ENCODE data around the gene TMEM225B. TPM values are rescaled to one million over a fixed set of nuclear protein-coding genes. Genes with fewer than 3 reads are reported as not detected.
"Not testable (repeated sequence)": the region's sequence is repeated elsewhere in the genome, so short reads cannot be mapped to it uniquely, and the experiment has no call there.

The TMEM225B gene
- total RNA-seq, 1 experiment from 2014 or later = 1.6 TPM

- H4K20me1 ChIP-seq (ENCODE audit: insufficient read depth, low read depth, low read length); H2AFZ ChIP-seq (ENCODE audit: low read length); H3K4me2 ChIP-seq (ENCODE audit: low read depth, low read length, poor library complexity, severe bottlenecking); H3K4me3 ChIP-seq (ENCODE audit: low read length); H3K27me3 ChIP-seq (ENCODE audit: low read length); H3K9me3 ChIP-seq (ENCODE audit: low read length); H3K27ac ChIP-seq (ENCODE audit: low read length); DNase-seq; H3K9ac ChIP-seq (ENCODE audit: low read length); H3K9me2 ChIP-seq (replicated peaks; ENCODE audit: insufficient read depth, low read length); H3K4me1 ChIP-seq (ENCODE audit: low read length): not testable (repeated sequence)
- H3K36me3 ChIP-seq (ENCODE audit: insufficient read depth, low read length) = peaks cover 69% of the 10 kb centered on the region
- H3K79me2 ChIP-seq (ENCODE audit: low read length) = peaks cover 23% of the 10 kb centered on the region
Measured at GRCh38 chr7:99568770-99569169, 29.3 kb upstream of the TMEM225B start.

- H3K4me3 ChIP-seq (ENCODE audit: low read length) = no peak overlapping the region
- peaks cover 9% of the 10 kb centered on the region for H3K4me1 ChIP-seq (ENCODE audit: low read length)
Measured at GRCh38 chr7:99571768-99572167, 26.3 kb upstream of the TMEM225B start.

GRCh38 chr7:99573257-99573656, 24.8 kb upstream of the TMEM225B start:
- Histone ChIP-seq H3K9me3 (ENCODE audit: low read length) (no peaks in the 10 kb centered on the region), H3K36me3 (ENCODE audit: insufficient read depth, low read length) (peaks cover 44% of the 10 kb centered on the region), H3K9ac (ENCODE audit: low read length) (no peak overlapping the region), H3K79me2 (ENCODE audit: low read length) (no peaks in the 10 kb centered on the region; the same call in 1 of the 2 replicates), H2AFZ (ENCODE audit: low read length) (no peak overlapping the region), H4K20me1 (ENCODE audit: insufficient read depth, low read depth, low read length) (peaks cover 5% of the 10 kb centered on the region; the same call in 1 of the 2 replicates), H3K4me1 (ENCODE audit: low read length) (peaks cover 24% of the 10 kb centered on the region), H3K27ac (ENCODE audit: low read length) (no peak overlapping the region), H3K9me2 (replicated peaks; ENCODE audit: insufficient read depth, low read length) (no peaks in the 10 kb centered on the region), H3K4me3 (ENCODE audit: low read length) (no peak overlapping the region), H3K4me2 (ENCODE audit: low read depth, low read length, poor library complexity, severe bottlenecking) (no peak overlapping the region), H3K27me3 (ENCODE audit: low read length) (no peaks in the 10 kb centered on the region)
- no peak for DNase-seq

More at GRCh38 chr7:99571768-99572167, 26.3 kb upstream of the TMEM225B start:
- H3K79me2 ChIP-seq (ENCODE audit: low read length) = no peaks in the 10 kb centered on the region; the same call in 1 of the 2 replicates
- H3K4me2 ChIP-seq (ENCODE audit: low read depth, low read length, poor library complexity, severe bottlenecking) = no peak overlapping the region
- H3K27ac ChIP-seq (ENCODE audit: low read length) = no peak overlapping the region
- H3K36me3 ChIP-seq (ENCODE audit: insufficient read depth, low read length) = peaks cover 44% of the 10 kb centered on the region
- no peak overlapping the region for H2AFZ ChIP-seq (ENCODE audit: low read length)
- no peak overlapping the region for H3K9ac ChIP-seq (ENCODE audit: low read length)
- H3K9me2 ChIP-seq (replicated peaks; ENCODE audit: insufficient read depth, low read length) = no peaks in the 10 kb centered on the region
- H3K27me3 ChIP-seq (ENCODE audit: low read length) = no peaks in the 10 kb centered on the region
- no peak for DNase-seq
- H4K20me1 ChIP-seq (ENCODE audit: insufficient read depth, low read depth, low read length) = peaks cover 5% of the 10 kb centered on the region; the same call in 1 of the 2 replicates
- no peaks in the 10 kb centered on the region for H3K9me3 ChIP-seq (ENCODE audit: low read length)

- no peak overlapping the region for H3K9ac ChIP-seq (ENCODE audit: low read length)
Measured at GRCh38 chr7:99576251-99576650, 21.8 kb upstream of the TMEM225B start.

GRCh38 chr7:99579281-99579955, 18.6 kb upstream of the TMEM225B start:
- Histone ChIP-seq H3K27ac (ENCODE audit: low read length) (no peak overlapping the region), H3K27me3 (ENCODE audit: low read length) (no peaks in the 10 kb centered on the region), H2AFZ (ENCODE audit: low read length) (no peak overlapping the region), H3K9me3 (ENCODE audit: low read length) (no peaks in the 10 kb centered on the region), H4K20me1 (ENCODE audit: insufficient read depth, low read depth, low read length) (no peaks in the 10 kb centered on the region), H3K36me3 (ENCODE audit: insufficient read depth, low read length) (no peaks in the 10 kb centered on the region), H3K9me2 (replicated peaks; ENCODE audit: insufficient read depth, low read length) (no peaks in the 10 kb centered on the region), H3K4me3 (ENCODE audit: low read length) (no peak overlapping the region), H3K9ac (ENCODE audit: low read length) (no peak overlapping the region), H3K4me2 (ENCODE audit: low read depth, low read length, poor library complexity, severe bottlenecking) (no peak overlapping the region), H3K79me2 (ENCODE audit: low read length) (no peaks in the 10 kb centered on the region), H3K4me1 (ENCODE audit: low read length) (peaks cover 24% of the 10 kb centered on the region)
- DNase-seq = no peak

More at GRCh38 chr7:99576251-99576650, 21.8 kb upstream of the TMEM225B start:
- Histone ChIP-seq H3K4me2 (ENCODE audit: low read depth, low read length, poor library complexity, severe bottlenecking) (no peak overlapping the region), H3K36me3 (ENCODE audit: insufficient read depth, low read length) (peaks cover 24% of the 10 kb centered on the region; the same call in 1 of the 2 replicates), H3K27ac (ENCODE audit: low read length) (no peak overlapping the region), H3K27me3 (ENCODE audit: low read length) (no peaks in the 10 kb centered on the region), H4K20me1 (ENCODE audit: insufficient read depth, low read depth, low read length) (peaks cover 5% of the 10 kb centered on the region; the same call in 1 of the 2 replicates), H3K4me3 (ENCODE audit: low read length) (no peak overlapping the region), H2AFZ (ENCODE audit: low read length) (no peak overlapping the region), H3K79me2 (ENCODE audit: low read length) (no peaks in the 10 kb centered on the region), H3K9me3 (ENCODE audit: low read length) (no peaks in the 10 kb centered on the region), H3K9me2 (replicated peaks; ENCODE audit: insufficient read depth, low read length) (no peaks in the 10 kb centered on the region), H3K4me1 (ENCODE audit: low read length) (peaks cover 24% of the 10 kb centered on the region)
- DNase-seq = no peak

- Histone ChIP-seq H3K27me3 (ENCODE audit: low read length) (no peaks in the 10 kb centered on the region), H3K4me1 (ENCODE audit: low read length) (peaks cover 24% of the 10 kb centered on the region), H3K36me3 (ENCODE audit: insufficient read depth, low read length) (no peaks in the 10 kb centered on the region), H4K20me1 (ENCODE audit: insufficient read depth, low read depth, low read length) (no peaks in the 10 kb centered on the region), H3K9ac (ENCODE audit: low read length) (no peak overlapping the region), H3K9me2 (replicated peaks; ENCODE audit: insufficient read depth, low read length) (no peaks in the 10 kb centered on the region), H3K9me3 (ENCODE audit: low read length) (no peaks in the 10 kb centered on the region), H3K4me2 (ENCODE audit: low read depth, low read length, poor library complexity, severe bottlenecking) (no peak overlapping the region), H3K27ac (ENCODE audit: low read length) (no peak overlapping the region), H3K79me2 (ENCODE audit: low read length) (no peaks in the 10 kb centered on the region), H3K4me3 (ENCODE audit: low read length) (no peak overlapping the region), H2AFZ (ENCODE audit: low read length) (no peak overlapping the region)
- no peak for DNase-seq
Measured at GRCh38 chr7:99579956-99580777, 17.9 kb upstream of the TMEM225B start.

GRCh38 chr7:99580778-99581332, 17.2 kb upstream of the TMEM225B start:
- H4K20me1 ChIP-seq (ENCODE audit: insufficient read depth, low read depth, low read length); H3K79me2 ChIP-seq (ENCODE audit: low read length); H3K4me3 ChIP-seq (ENCODE audit: low read length); H2AFZ ChIP-seq (ENCODE audit: low read length); H3K9me2 ChIP-seq (replicated peaks; ENCODE audit: insufficient read depth, low read length); H3K27ac ChIP-seq (ENCODE audit: low read length); H3K36me3 ChIP-seq (ENCODE audit: insufficient read depth, low read length); H3K9ac ChIP-seq (ENCODE audit: low read length); H3K9me3 ChIP-seq (ENCODE audit: low read length); H3K4me2 ChIP-seq (ENCODE audit: low read depth, low read length, poor library complexity, severe bottlenecking); H3K27me3 ChIP-seq (ENCODE audit: low read length); DNase-seq: not testable (repeated sequence)
- H3K4me1 ChIP-seq (ENCODE audit: low read length) = peaks cover 24% of the 10 kb centered on the region

GRCh38 chr7:99588868-99589267, 9.2 kb upstream of the TMEM225B start:
- no peak for DNase-seq
- Histone ChIP-seq H2AFZ (ENCODE audit: low read length) (no peak overlapping the region), H3K9ac (ENCODE audit: low read length) (no peak overlapping the region), H3K4me1 (ENCODE audit: low read length) (no peaks in the 10 kb centered on the region), H3K36me3 (ENCODE audit: insufficient read depth, low read length) (no peaks in the 10 kb centered on the region), H4K20me1 (ENCODE audit: insufficient read depth, low read depth, low read length) (no peaks in the 10 kb centered on the region), H3K4me2 (ENCODE audit: low read depth, low read length, poor library complexity, severe bottlenecking) (no peak overlapping the region), H3K9me2 (replicated peaks; ENCODE audit: insufficient read depth, low read length) (no peaks in the 10 kb centered on the region), H3K4me3 (ENCODE audit: low read length) (no peak overlapping the region), H3K27me3 (ENCODE audit: low read length) (no peaks in the 10 kb centered on the region), H3K79me2 (ENCODE audit: low read length) (no peaks in the 10 kb centered on the region), H3K27ac (ENCODE audit: low read length) (no peak overlapping the region), H3K9me3 (ENCODE audit: low read length) (no peaks in the 10 kb centered on the region)
